Breast epithelium (tissue), 4 donors: ENCODE measurements around the gene SCN2A. TPM values are rescaled to one million over a fixed set of nuclear protein-coding genes. Genes with fewer than 3 reads are reported as not detected.

ENCODE experiments used
- DNase-seq, 2 donors: peaks; one replicate each; pipeline ENCODE4 v3.0.0-alpha.2; 2019; ENCODE audit warnings: low spot score in 2 of 2
- H3K27ac ChIP-seq, 2 donors: fragments of 200-600 bp; sonication (generic) in 1 of 2; one replicate each; pipeline ENCODE4 v1.5.1; 2016 to 2019; ENCODE audit warnings: mild to moderate bottlenecking in 1 of 2
- H3K27me3 ChIP-seq, 2 donors: fragments of 200-600 bp; sonication (generic) in 1 of 2; one replicate each; pipeline versions ENCODE4 v1.5.1 to v1.6.0; 2017 to 2019; ENCODE audit warnings: control low read depth in 1 of 2, mild to moderate bottlenecking in 1 of 2
- H3K36me3 ChIP-seq: fragments of 200-600 bp; one replicate; pipeline ENCODE4 v1.5.1; 2019
- H3K4me1 ChIP-seq, 2 donors: fragments of 200-600 bp; sonication (generic); one replicate each; pipeline ENCODE4 v1.5.1; 2016 to 2019; ENCODE audit warnings: control low read depth in 1 of 2
- H3K4me3 ChIP-seq, 3 donors: fragments of 200-600 bp; sonication (generic); 1 replicate in 2 of 3; 2 replicates in 1 of 3; pipeline ENCODE4 v1.5.1; 2016 to 2019; ENCODE audit warnings: mild to moderate bottlenecking in 3 of 3, moderate library complexity in 2 of 3
- H3K9me3 ChIP-seq, 2 donors: fragments of 200-600 bp; sonication (generic) in 1 of 2; one replicate each; pipeline ENCODE4 v1.5.1; 2016 to 2019; ENCODE audit warnings: control low read depth in 1 of 2
- POLR2A ChIP-seq: fragments of 450-650 bp; IDR thresholded peaks from one replicate; pipeline ENCODE4 v1.6.1; 2016; ENCODE audit warnings: antibody characterized with exemption, mild to moderate bottlenecking, moderate library complexity
- POLR2AphosphoS5 ChIP-seq, 3 donors: sonication (generic); formaldehyde crosslinking; IDR thresholded peaks; one replicate each; pipeline ENCODE4 v1.6.1; 2017; ENCODE audit warnings: antibody characterized with exemption in 3 of 3
- intact Hi-C: fragments of 100-400 bp; cut with DNase I; formaldehyde crosslinking; loops from one replicate; pipeline ENCODE4 v1.15.1; 2023; ENCODE audit warnings: low total_unique reads
- total RNA-seq, 3 donors: library from RNA; depleted of rRNA; stranded (reverse); fragments of >200 nt; gene quantifications; one replicate each; pipeline ENCODE4 v1.1.0, GENCODE V29; 2016
- TF ChIP-seq, protein P1 (sequence below), 3 donors: fragments of 450-650 bp; IDR thresholded peaks; one replicate each; pipeline ENCODE4 v1.5.1; 2016 to 2017; ENCODE audit warnings: antibody characterized with exemption in 3 of 3, mild to moderate bottlenecking in 3 of 3, moderate library complexity in 3 of 3

The SCN2A gene
- total RNA-seq, 3 donors from 2014 or later, result 0.16 to 2.2 (median 2.0) TPM

- Histone ChIP-seq H3K4me3 (no peak overlapping the region), H3K9me3 (no peaks in the 10 kb centered on the region), H3K4me1 (no peaks in the 10 kb centered on the region), H3K36me3 (no peaks in the 10 kb centered on the region), H3K27me3 (no peaks in the 10 kb centered on the region), H3K27ac (no peak overlapping the region)
- intact Hi-C loops, result no loop called here
- TF ChIP-seq POLR2A (no peak), POLR2AphosphoS5 (IDR thresholded peaks at IDR 0.05) (no peak)
- TF ChIP-seq, protein P1, sequence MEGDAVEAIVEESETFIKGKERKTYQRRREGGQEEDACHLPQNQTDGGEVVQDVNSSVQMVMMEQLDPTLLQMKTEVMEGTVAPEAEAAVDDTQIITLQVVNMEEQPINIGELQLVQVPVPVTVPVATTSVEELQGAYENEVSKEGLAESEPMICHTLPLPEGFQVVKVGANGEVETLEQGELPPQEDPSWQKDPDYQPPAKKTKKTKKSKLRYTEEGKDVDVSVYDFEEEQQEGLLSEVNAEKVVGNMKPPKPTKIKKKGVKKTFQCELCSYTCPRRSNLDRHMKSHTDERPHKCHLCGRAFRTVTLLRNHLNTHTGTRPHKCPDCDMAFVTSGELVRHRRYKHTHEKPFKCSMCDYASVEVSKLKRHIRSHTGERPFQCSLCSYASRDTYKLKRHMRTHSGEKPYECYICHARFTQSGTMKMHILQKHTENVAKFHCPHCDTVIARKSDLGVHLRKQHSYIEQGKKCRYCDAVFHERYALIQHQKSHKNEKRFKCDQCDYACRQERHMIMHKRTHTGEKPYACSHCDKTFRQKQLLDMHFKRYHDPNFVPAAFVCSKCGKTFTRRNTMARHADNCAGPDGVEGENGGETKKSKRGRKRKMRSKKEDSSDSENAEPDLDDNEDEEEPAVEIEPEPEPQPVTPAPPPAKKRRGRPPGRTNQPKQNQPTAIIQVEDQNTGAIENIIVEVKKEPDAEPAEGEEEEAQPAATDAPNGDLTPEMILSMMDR (IDR thresholded peaks at IDR 0.05), result no peak
- no peak for DNase-seq
Measured at GRCh38 chr2:165197346-165197745, 41.9 kb upstream of the SCN2A start.

DNA sequence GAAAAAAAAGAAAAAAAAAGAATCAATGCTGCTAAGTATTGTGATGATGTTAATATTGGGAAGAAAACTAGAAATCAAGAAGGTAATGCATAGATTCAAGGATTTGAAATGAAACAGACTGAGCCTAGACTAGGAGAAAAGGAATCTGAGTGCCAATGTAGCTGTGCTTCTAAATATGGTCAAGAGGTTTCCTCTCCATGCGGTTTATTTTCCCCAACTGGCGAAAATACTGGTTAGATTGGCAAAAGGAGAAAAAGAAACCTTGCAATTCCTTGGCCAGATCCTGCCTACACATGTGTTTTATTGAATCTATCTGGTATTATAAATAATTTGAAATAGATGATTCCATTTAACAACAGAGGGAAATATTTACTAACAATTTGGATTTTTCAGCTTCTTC, 41.0 kb upstream of the SCN2A start:
- TF ChIP-seq, protein P1 (IDR thresholded peaks at IDR 0.05), result no peak
- no peak for TF ChIP-seq POLR2A
- TF ChIP-seq POLR2AphosphoS5 (IDR thresholded peaks at IDR 0.05), result no peak
- no peaks in the 10 kb centered on the region for H3K27me3 ChIP-seq
- H3K4me3 ChIP-seq, result no peak overlapping the region
- DNase-seq, result no peak
- no peaks in the 10 kb centered on the region for H3K36me3 ChIP-seq
- no peaks in the 10 kb centered on the region for H3K4me1 ChIP-seq
- H3K27ac ChIP-seq, result no peak overlapping the region
- intact Hi-C loops, result no loop called here
- no peaks in the 10 kb centered on the region for H3K9me3 ChIP-seq

DNA sequence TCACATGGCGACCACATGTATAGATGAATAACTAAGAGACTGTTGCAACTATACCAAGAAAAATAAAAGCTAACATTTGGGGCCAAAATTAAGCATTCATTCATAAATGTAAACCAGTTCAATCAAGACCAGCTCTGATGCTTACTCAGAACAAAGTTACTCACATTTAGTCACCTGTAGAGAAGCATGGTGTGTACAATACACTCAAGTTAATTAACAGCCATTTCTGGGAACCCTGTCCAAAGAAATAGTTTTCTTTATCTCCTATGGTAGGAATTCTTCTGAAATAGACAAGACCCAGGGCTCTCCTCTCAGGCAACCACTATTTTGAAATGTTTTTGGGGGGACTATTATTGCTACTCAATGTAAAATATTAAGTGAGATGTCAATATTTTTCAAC, 37.0 kb upstream of the SCN2A start:
- Histone ChIP-seq H3K36me3 (no peaks in the 10 kb centered on the region), H3K27ac (no peak overlapping the region), H3K27me3 (no peaks in the 10 kb centered on the region), H3K4me1 (no peaks in the 10 kb centered on the region), H3K9me3 (no peaks in the 10 kb centered on the region), H3K4me3 (no peak overlapping the region)
- intact Hi-C loops, result no loop called here
- no peak for DNase-seq
- no peak for TF ChIP-seq POLR2AphosphoS5 (IDR thresholded peaks at IDR 0.05)
- no peak for TF ChIP-seq POLR2A
- TF ChIP-seq, protein P1 (IDR thresholded peaks at IDR 0.05), result no peak

DNA sequence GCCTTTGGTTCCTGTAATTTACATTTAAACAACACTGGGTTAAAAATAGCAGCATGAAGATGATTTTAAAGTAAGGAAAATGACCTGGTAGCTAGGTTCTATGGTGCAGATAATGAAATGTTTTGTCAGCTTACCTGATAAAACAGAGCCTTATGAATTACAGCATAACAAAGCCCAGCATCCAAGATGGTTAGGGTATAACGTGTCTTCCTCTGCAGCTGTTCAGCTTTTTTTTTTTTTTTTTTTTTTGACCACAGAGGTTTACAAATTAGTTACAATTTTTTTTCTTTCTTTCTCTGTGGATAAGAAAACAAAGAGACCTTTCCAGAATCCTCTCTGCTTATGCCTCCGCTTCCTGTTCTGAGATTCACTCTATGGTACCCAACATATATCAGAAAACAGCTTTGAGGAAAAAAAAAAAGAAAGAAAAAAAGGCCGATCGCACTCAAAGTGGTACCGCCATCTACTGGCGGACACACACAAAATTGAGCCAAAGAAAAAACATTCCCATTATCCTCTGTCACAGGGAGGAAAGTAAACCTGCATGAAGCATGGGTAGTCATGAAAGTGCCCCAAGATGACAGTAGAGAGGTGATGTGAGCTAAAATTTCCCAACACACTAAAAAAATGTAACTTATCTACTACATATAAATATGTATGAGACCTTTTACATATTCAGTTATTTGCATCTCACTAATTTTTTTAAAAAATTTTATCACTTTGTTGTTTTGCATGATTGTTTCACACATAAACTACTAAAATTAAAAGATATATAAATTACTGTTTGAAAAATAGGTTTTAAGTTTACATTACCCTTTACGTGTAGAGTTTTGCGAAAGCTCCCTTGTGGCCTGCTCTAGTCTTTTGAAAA, 35.3 kb upstream of the SCN2A start, which contains the start of gene SCN3A:
SCN3A (minus strand) TSS at position 362 of the 871 bp plus-strand sequence. CDS start 27,656 bp downstream, outside the sequence.
- TF ChIP-seq, protein P1 (IDR thresholded peaks at IDR 0.05), result peak in 2 of 3 donors; percentile 10 to 26
- TF ChIP-seq POLR2A, result no peak
- H3K9me3 ChIP-seq, result no peaks in the 10 kb centered on the region
- H3K4me3 ChIP-seq, result peak within 1 kb of the TSS in 1 of 3 donors; percentile 20
- H3K36me3 ChIP-seq, result no peaks in the 10 kb centered on the region
- H3K4me1 ChIP-seq, result no peaks in the 10 kb centered on the region
- H3K27me3 ChIP-seq, result no peaks in the 10 kb centered on the region
- H3K27ac ChIP-seq, result no peak within 1 kb of the TSS
- intact Hi-C loops, result no loop called here
- DNase-seq, result no peak

- no peaks in the 10 kb centered on the region for H3K27me3 ChIP-seq
- DNase-seq, result no peak
- intact Hi-C loops, result no loop called here
Measured at GRCh38 chr2:165205865-165206264, 33.3 kb upstream of the SCN2A start.

More at GRCh38 chr2:165205865-165206264, 33.3 kb upstream of the SCN2A start:
- H3K4me3 ChIP-seq, result no peak overlapping the region
- no peak for TF ChIP-seq POLR2A
- TF ChIP-seq, protein P1 (IDR thresholded peaks at IDR 0.05), result no peak
- no peak for TF ChIP-seq POLR2AphosphoS5 (IDR thresholded peaks at IDR 0.05)
- no peak overlapping the region for H3K27ac ChIP-seq
- no peaks in the 10 kb centered on the region for H3K36me3 ChIP-seq
- no peaks in the 10 kb centered on the region for H3K4me1 ChIP-seq
- no peaks in the 10 kb centered on the region for H3K9me3 ChIP-seq
